ENCODE results near the gene RAPGEF2. TPM values are rescaled to one million over a fixed set of nuclear protein-coding genes. Genes with fewer than 3 reads are reported as not detected.

Gene RAPGEF2
- total RNA-seq, 1 experiment from 2014 or later: 26.3 TPM

DNA sequence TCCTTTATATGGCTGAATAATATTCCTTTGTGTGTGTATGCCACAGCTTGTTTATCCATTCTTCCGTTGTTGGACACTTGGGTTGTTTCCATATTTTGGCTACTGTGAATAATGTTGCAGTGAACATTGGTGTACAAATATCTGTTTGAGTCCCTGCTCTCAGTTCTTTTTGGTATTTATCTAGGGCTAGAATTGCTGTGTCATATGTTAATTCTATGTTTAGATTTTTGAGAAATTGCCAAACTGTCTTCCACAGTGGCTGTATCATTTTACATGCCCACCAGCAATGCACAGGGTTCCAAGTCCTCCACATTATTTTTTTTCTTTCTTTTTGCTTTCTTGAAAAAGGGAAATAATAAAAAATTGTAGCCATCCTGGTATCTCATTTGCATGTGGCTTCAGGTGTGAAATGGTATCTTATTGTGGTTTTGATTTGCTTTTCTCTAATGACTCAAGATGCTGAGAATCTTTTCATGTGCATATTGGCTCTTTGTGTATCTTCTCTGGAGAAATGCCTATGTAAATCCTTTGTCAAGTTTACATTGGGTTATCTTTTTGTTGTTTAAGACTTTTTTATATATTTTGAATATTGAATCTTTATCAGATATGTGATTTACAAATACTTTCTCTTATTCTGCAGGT is 129.7 kb downstream of the RAPGEF2 start:
- no peaks in the 10 kb centered on the region for H3K27me3 Mint-ChIP-seq (ENCODE audit: insufficient read depth, unreplicated experiment)
- H3K9me3 Mint-ChIP-seq (ENCODE audit: unreplicated experiment): peaks cover 14% of the 10 kb centered on the region
- intact Hi-C loops (cut with micrococcal nuclease): no loop called here
- TF ChIP-seq, protein P1, sequence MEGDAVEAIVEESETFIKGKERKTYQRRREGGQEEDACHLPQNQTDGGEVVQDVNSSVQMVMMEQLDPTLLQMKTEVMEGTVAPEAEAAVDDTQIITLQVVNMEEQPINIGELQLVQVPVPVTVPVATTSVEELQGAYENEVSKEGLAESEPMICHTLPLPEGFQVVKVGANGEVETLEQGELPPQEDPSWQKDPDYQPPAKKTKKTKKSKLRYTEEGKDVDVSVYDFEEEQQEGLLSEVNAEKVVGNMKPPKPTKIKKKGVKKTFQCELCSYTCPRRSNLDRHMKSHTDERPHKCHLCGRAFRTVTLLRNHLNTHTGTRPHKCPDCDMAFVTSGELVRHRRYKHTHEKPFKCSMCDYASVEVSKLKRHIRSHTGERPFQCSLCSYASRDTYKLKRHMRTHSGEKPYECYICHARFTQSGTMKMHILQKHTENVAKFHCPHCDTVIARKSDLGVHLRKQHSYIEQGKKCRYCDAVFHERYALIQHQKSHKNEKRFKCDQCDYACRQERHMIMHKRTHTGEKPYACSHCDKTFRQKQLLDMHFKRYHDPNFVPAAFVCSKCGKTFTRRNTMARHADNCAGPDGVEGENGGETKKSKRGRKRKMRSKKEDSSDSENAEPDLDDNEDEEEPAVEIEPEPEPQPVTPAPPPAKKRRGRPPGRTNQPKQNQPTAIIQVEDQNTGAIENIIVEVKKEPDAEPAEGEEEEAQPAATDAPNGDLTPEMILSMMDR (IDR thresholded peaks at IDR 0.05; ENCODE audit: unreplicated experiment): no peak
- ChIA-PET POLR2A (interaction anchor here (0.6 kb wide), 1 partner anchor 84 kb away, joined by 3 read pairs; no protein-coding TSS in a partner anchor), CTCF (interaction anchor here (0.7 kb wide), 2 partner anchors 41 to 66 kb away, joined by 3 read pairs; no protein-coding TSS in a partner anchor)
- no peak overlapping the region for H3K27ac Mint-ChIP-seq (ENCODE audit: low read depth, unreplicated experiment)
- peaks cover 23% of the 10 kb centered on the region for H3K4me1 Mint-ChIP-seq (ENCODE audit: insufficient read depth, unreplicated experiment)
- H3K4me3 Mint-ChIP-seq (ENCODE audit: unreplicated experiment): no peak overlapping the region
- H3K36me3 Mint-ChIP-seq (ENCODE audit: insufficient read depth, unreplicated experiment): peaks cover 13% of the 10 kb centered on the region
- no TSS peak for BruUV-seq (replicated peaks)
- DNase-seq (ENCODE audit: unreplicated experiment): no peak

DNA sequence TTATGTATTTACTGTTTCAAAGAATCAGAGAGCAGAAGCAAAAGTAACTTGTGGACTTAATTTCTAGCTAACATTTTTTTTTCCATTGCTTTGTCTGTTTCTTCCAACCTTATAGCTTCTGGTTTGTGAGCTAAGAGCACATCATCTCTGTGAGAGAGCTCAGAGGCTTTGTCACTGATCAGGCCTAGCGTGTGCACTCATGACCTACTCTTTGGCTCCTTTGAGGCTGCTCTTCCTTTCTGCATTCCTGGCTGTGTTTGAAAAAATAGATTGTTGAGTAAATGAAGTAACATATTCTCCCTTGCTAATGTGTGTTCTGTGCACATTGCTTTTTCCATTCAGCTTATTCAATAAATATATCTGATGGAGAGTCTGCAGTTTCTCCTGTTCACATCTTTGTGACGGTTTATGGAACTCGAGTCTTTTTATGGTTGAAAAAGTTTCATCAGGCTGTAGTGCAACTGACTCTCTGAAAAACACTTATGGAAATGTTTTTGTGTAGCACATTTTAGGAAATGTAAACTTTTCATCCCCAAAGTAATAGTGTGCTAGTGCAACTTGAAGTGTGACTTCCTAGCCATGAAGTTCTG is 133.0 kb downstream of the RAPGEF2 start:
- CTCF ChIA-PET: interaction anchor here (0.5 to 1.2 kb wide), 2 partner anchors 33 to 378 kb away, joined by 3 to 4 read pairs; no protein-coding TSS in a partner anchor
- Mint-ChIP-seq H3K4me1 (ENCODE audit: insufficient read depth, unreplicated experiment) (peaks cover 7% of the 10 kb centered on the region), H3K27ac (ENCODE audit: low read depth, unreplicated experiment) (no peak overlapping the region), H3K36me3 (ENCODE audit: insufficient read depth, unreplicated experiment) (peaks cover 13% of the 10 kb centered on the region), H3K27me3 (ENCODE audit: insufficient read depth, unreplicated experiment) (no peaks in the 10 kb centered on the region), H3K9me3 (ENCODE audit: unreplicated experiment) (peaks cover 14% of the 10 kb centered on the region), H3K4me3 (ENCODE audit: unreplicated experiment) (no peak overlapping the region)
- no peak for DNase-seq (ENCODE audit: unreplicated experiment)
- intact Hi-C loops (cut with micrococcal nuclease): no loop called here
- TF ChIP-seq, protein P1 (IDR thresholded peaks at IDR 0.05; ENCODE audit: unreplicated experiment): no peak
- POLR2A ChIA-PET: interaction anchor here (1.3 to 1.5 kb wide), 3 partner anchors 8 to 62 kb away, joined by 3 to 7 read pairs (median 5); no protein-coding TSS in a partner anchor
- no TSS peak for BruUV-seq (replicated peaks)

DNA sequence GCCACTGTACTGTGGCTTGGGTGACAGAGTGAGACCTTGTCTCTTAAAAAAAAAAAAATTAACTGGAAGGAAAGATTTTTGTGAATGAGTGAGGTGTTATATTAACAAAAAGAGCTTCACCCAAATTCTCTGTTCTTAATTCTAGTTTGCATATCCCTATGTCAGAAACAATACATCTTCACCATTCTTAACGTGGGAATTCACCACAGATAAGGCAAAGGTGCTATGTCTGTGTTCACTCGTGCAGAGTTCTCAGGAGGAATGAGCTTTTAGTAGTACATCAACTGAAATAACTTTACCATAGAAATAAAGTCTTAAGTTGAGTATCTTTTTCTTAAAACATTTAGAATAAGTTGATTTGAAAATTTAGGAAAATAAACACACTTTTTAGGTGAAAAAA is 135.1 kb downstream of the RAPGEF2 start:
- BruUV-seq (replicated peaks): no TSS peak
- POLR2A ChIA-PET: no interaction called here
- Mint-ChIP-seq H3K27me3 (ENCODE audit: insufficient read depth, unreplicated experiment) (no peaks in the 10 kb centered on the region), H3K9me3 (ENCODE audit: unreplicated experiment) (peaks cover 14% of the 10 kb centered on the region), H3K4me1 (ENCODE audit: insufficient read depth, unreplicated experiment) (peaks cover 9% of the 10 kb centered on the region), H3K27ac (ENCODE audit: low read depth, unreplicated experiment) (no peak overlapping the region), H3K36me3 (ENCODE audit: insufficient read depth, unreplicated experiment) (peaks cover 11% of the 10 kb centered on the region), H3K4me3 (ENCODE audit: unreplicated experiment) (no peak overlapping the region)
- DNase-seq (ENCODE audit: unreplicated experiment): no peak
- CTCF ChIA-PET: interaction anchor here (0.6 kb wide), 1 partner anchor 22 kb away, joined by 3 read pairs; no protein-coding TSS in a partner anchor
- TF ChIP-seq, protein P1 (IDR thresholded peaks at IDR 0.05; ENCODE audit: unreplicated experiment): no peak
- intact Hi-C loops (cut with micrococcal nuclease): no loop called here

DNA sequence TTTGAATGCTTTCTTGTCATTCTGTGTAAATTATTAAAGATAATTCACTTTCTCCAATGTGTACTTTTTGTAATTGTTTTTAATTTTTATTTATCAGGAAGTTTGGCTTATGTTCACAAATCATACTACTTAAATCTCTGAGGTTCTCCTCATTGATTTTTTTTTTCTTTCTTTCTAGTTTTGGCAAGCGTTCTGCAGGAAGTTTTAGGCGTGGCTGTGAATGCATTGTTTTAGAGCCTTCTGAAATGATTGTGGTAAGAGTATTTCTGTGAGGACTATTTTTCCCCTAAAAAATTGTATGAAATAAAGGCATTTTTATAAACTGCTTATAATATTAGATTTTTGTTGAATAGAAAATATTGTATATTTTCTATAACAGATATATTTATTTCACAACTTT is 135.8 kb downstream of the RAPGEF2 start:
- peaks cover 9% of the 10 kb centered on the region for H3K4me1 Mint-ChIP-seq (ENCODE audit: insufficient read depth, unreplicated experiment)
- TF ChIP-seq, protein P1 (IDR thresholded peaks at IDR 0.05; ENCODE audit: unreplicated experiment): no peak
- no peak overlapping the region for H3K27ac Mint-ChIP-seq (ENCODE audit: low read depth, unreplicated experiment)
- DNase-seq (ENCODE audit: unreplicated experiment): peak; percentile 36
- BruUV-seq (replicated peaks): no TSS peak
- CTCF ChIA-PET: no interaction called here
- H3K4me3 Mint-ChIP-seq (ENCODE audit: unreplicated experiment): no peak overlapping the region
- H3K27me3 Mint-ChIP-seq (ENCODE audit: insufficient read depth, unreplicated experiment): no peaks in the 10 kb centered on the region
- intact Hi-C loops (cut with micrococcal nuclease): no loop called here
- POLR2A ChIA-PET: interaction anchor here (0.6 kb wide), 1 partner anchor 1586 kb away, joined by 5 read pairs; no protein-coding TSS in a partner anchor
- peaks cover 8% of the 10 kb centered on the region for H3K9me3 Mint-ChIP-seq (ENCODE audit: unreplicated experiment)
- H3K36me3 Mint-ChIP-seq (ENCODE audit: insufficient read depth, unreplicated experiment): peaks cover 7% of the 10 kb centered on the region

All from MCF 10A (cell line).